AG04450 (cell line): ENCODE measurements around the gene CACNB4. TPM values are rescaled to one million over a fixed set of nuclear protein-coding genes. Genes with fewer than 3 reads are reported as not detected.

ENCODE experiments used
- CTCF ChIA-PET: fragments of 300-600, 350-600 bp; formaldehyde crosslinking; extraction: SDS; loops from one replicate; lab custom pipeline; 2022; ENCODE audit warnings: antibody characterized with exemption, inconsistent platforms; lab: Charles Lee
- POLR2A ChIA-PET: fragments of 350-600 bp; formaldehyde crosslinking; extraction: SDS; loops from one replicate; lab custom pipeline; 2021; ENCODE audit warnings: antibody characterized with exemption, inconsistent platforms; lab: Yijun Ruan, JAX
- DNase-seq: peaks from one replicate; pipeline ENCODE4 v3.0.0-alpha.2; 2011; ENCODE audit warnings: low read depth, low spot score
- H3K27ac ChIP-seq: one replicate; pipeline ENCODE4 v1.5.1; 2012; ENCODE audit warnings: low read depth, low read length, control low read depth
- H3K27me3 ChIP-seq: one replicate; pipeline ENCODE4 v1.6.0; 2012; ENCODE audit warnings: low read length; ENCODE audit not compliant: control insufficient read depth, insufficient read depth
- H3K4me3 ChIP-seq: 2 replicates; pipeline ENCODE4 v1.5.1; 2011; ENCODE audit warnings: mild to moderate bottlenecking, low read depth, low read length, control low read depth
- H3K9me3 ChIP-seq: 2 replicates; pipeline ENCODE4 v1.5.1; 2012; ENCODE audit warnings: low read length; ENCODE audit not compliant: control insufficient read depth, insufficient read depth
- CTCF ChIP-seq: IDR thresholded peaks from 2 replicates; pipeline ENCODE4 v1.5.1; 2011; ENCODE audit warnings: low read depth, low read length, control low read depth, inconsistent platforms
- polyA plus RNA-seq: library from polyadenylated mRNA; depleted of rRNA; stranded (reverse); fragments of >200 nt; gene quantifications from 2 replicates; pipeline ENCODE4 v1.2.3, GENCODE V29; 2011

CACNB4 gene
- polyA plus RNA-seq, 1 experiment: 0.22 TPM

- ChIA-PET POLR2A (no interaction called here), CTCF (no interaction called here)
- Histone ChIP-seq H3K27ac (no peak overlapping the region), H3K9me3 (no peaks in the 10 kb centered on the region), H3K4me3 (no peak overlapping the region), H3K27me3 (no peaks in the 10 kb centered on the region)
- no peak for DNase-seq
- TF ChIP-seq CTCF: no peak
Observed at GRCh38 chr2:151965884-151966283, 133.0 kb downstream of the CACNB4 start.

GRCh38 chr2:151961558-151961957 lies 137.3 kb downstream of the CACNB4 start:
- Histone ChIP-seq H3K27me3 (no peaks in the 10 kb centered on the region), H3K9me3 (no peaks in the 10 kb centered on the region), H3K27ac (no peak overlapping the region), H3K4me3 (no peak overlapping the region)
- CTCF ChIA-PET: no interaction called here
- DNase-seq: no peak
- no peak for TF ChIP-seq CTCF
- POLR2A ChIA-PET: no interaction called here

DNA sequence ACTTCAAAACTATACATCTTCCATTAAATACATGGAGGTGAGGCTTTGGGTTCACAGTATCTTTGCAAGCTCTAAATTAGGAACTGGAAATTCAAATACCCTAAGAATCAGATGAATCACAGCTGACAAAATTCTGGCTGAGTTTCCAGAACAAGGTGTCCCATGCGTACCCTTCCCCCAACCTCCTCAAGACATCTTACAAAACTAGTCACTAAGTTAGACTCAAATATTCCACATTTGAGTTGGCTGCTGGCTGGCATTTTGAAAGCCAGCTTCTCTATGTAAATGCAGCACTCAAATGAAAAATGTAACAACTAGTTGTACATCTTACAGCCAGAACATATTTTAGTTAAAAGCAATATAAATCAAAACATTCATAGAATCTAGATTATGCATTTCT lies 139.6 kb downstream of the CACNB4 start:
- ChIA-PET CTCF (interaction anchor here (0.6 kb wide), 1 partner anchor 483 kb away, joined by 3 read pairs; no protein-coding TSS in a partner anchor), POLR2A (no interaction called here)
- no peak overlapping the region for H3K27ac ChIP-seq
- no peaks in the 10 kb centered on the region for H3K9me3 ChIP-seq
- H3K27me3 ChIP-seq: no peaks in the 10 kb centered on the region
- no peak overlapping the region for H3K4me3 ChIP-seq
- no peak for DNase-seq
- no peak for TF ChIP-seq CTCF

DNA sequence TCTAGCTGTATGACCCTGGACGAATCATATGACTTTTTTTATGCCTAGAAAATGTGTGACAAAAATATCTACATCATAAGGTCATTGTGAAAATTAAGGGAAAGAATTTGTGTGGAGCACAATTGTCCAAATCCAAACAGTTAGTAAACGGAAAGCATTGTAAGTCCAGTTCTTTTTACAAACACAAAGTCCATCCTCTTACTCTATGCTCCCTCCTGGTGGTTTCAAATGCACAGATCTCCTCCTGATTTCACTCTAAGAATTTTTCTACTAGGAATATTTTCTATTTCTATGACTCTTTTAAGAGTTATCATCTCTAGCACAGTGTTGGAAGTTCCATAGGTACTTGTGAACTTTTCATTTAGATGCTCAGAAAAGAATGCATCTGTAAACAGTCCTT lies 145.4 kb downstream of the CACNB4 start:
- H3K4me3 ChIP-seq: no peak overlapping the region
- ChIA-PET POLR2A (no interaction called here), CTCF (interaction anchor here (0.7 kb wide), 1 partner anchor 12 kb away, joined by 5 read pairs; no protein-coding TSS in a partner anchor)
- no peak overlapping the region for H3K27ac ChIP-seq
- H3K27me3 ChIP-seq: no peaks in the 10 kb centered on the region
- H3K9me3 ChIP-seq: no peaks in the 10 kb centered on the region
- no peak for DNase-seq
- TF ChIP-seq CTCF: no peak

GRCh38 chr2:151952691-151953456 lies 146.0 kb downstream of the CACNB4 start:
- POLR2A ChIA-PET: no interaction called here
- no peak for TF ChIP-seq CTCF
- Histone ChIP-seq H3K4me3 (no peak overlapping the region), H3K9me3 (no peaks in the 10 kb centered on the region), H3K27me3 (no peaks in the 10 kb centered on the region), H3K27ac (no peak overlapping the region)
- CTCF ChIA-PET: no interaction called here
- DNase-seq: no peak
